HG02678 (cell line): ENCODE data around the gene PDXDC1.
"Not testable (repeated sequence)": the region's sequence is repeated elsewhere in the genome, so short reads cannot be mapped to it uniquely, and the experiment has no call there.

Experiments used
- ATAC-seq: cut with Tn5 transposase; IDR thresholded peaks from one replicate; pipeline ENCODE4 v1.9.1; 2021; ENCODE audit warnings: mild to moderate bottlenecking, moderate library complexity; ENCODE audit not compliant: unreplicated experiment

Gene PDXDC1

DNA sequence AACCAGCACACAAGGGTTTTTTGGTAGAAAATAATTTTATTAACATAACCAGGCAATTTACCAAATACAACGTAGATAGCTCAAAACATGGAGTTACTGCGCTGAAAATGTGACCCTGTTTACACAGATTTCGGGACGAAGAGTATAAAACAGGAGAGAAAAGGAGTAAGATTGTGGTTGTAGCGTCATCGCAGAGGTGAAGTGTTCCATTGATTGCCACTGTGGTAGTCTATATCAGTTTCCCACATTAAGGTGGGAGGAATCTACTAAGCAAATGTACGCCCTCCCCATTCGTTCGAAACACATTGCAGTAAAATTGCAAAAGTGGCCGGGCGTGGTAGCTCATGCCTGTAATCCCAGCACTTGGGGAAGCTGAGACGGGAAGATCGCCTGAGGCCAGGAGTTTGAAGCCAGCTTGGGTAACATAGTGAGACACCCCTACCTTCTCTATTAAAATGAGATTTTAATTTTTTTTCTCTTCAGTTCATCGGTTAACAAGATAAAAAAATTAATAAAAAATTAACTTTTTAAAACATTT, 972 bp upstream of the PDXDC1 start:
- ATAC-seq = not testable (repeated sequence)

DNA sequence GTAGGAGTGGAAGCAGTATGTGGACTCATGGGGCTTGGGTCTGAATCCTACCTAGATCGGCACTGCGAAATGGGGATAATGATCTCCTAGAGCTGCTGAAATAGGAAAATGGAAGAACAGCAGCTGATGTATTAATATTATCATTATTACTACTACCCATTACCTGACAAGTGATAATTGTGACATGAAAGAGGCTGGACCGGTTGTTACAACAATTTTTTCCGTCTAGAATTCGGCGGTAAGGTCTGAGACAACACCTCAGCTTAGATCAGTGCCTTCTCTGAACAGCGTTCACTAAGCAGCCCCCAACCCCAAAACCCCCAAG, 533 bp upstream of the PDXDC1 start:
- ATAC-seq = not testable (repeated sequence)

DNA sequence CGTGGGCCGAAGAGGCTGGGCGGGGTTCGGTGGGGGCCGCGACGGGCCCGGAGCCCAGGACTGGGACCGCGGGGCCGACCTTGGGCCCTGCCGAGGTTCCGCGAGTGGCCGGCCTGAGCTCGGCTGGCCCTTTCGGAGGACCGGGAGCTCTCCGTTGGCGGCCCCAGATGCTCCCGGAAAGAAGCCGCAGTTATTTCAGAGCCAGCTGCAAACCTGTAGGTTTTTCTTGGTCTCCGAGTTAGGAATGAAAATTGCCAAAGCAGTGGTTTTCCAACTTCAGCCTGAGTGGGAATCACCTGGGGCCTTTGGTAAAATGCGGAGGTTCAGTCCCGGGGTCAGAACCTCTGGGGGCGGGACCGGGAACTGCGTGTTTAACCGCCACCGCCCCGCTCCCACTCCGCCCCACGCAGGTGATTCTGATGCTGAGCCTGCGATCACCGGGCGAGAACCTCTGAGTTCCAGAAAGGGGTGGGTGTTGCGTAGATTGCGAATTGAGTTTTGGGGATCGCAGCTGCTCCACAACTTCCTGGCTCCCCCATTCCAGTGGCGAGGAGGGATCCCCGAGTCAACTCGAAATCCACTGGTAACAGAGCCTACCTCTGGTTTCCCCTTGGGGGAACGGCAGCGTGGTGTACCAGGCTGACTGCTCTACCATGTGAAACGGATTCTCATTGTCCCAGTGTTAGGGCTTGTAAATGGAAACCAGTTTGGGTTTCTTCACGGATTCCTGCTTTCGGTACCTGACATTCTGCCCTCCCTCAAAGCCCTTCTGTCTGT, 780 bp downstream of the PDXDC1 start:
- ATAC-seq = not testable (repeated sequence)

DNA sequence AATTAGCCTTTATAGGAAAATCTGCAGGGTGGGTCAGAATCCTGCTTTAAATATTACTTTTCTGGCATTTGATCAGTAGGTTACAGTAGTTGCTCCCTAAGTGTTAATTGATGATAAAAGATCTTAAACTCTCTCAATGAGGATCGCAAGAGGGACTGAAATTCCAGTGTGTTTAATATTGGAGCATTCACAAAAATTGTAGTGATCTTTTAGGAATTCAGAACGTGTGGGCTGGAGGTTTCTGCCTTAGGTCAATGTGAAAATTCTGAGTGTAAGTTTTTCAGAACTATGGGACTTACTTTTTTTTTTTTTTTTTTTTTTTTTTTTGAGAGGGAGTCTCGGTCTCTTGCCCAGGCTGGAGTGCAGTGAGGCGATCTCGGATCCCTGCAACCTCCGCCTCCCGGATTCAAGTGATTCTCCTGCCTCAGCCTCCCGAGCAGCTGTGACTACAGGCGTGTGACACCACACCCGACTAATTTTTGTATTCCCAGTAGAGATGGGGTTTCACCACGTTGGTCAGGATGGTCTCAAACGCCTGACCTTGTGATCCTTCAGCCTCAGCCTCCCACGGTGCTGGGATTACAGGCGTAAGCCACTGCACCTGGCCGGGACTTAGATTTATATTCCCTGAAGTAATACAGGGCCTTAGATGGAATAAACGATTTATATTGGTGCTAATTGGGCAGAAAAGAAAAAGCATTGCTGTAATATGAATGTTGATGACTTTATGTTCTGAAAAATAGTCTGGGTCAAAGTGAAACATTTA, 2.3 kb downstream of the PDXDC1 start:
- not testable (repeated sequence) for ATAC-seq

DNA sequence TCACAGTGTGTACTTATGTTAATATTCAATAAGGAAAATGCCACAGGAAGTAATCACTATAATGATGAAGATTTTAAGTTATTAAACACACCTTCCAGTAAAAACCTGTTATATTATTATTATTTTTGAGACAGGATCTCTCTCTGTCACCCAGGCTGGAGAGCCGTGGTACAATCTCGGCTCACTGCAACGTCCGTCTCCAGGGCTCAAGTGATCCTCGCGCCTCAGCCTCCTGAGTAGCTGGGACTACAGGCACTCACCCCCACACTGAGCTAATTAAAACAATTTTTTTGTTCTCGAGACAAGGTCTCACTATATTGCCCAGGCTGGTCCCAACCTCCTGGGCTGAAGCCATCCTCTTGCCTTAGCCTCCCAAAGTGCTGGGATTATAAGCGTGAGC, 3.5 kb downstream of the PDXDC1 start:
- ATAC-seq = not testable (repeated sequence)

DNA sequence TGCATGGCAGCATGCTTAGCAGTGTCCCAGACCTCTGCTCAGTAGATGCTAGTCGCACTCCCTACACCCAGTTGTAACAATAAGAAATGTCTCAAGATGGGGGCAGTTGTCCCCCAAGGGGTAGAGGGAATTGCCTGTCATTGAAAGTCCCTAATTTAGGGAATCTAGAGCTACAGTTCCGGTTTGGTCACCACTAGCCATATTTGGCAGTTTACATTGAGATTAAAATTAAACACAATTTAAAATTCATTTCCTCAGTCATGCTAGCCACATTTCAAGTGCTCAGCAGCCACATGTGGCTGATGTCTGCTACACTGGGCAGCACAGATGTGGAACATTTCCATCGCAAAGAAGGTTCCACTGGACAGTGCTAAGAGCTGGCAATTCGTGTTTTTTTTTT, 4.1 kb downstream of the PDXDC1 start:
- not testable (repeated sequence) for ATAC-seq

GRCh38 chr16:14981234-14981633, 6.4 kb downstream of the PDXDC1 start:
- not testable (repeated sequence) for ATAC-seq

- ATAC-seq = not testable (repeated sequence)
Measured at GRCh38 chr16:14982521-14982920, 7.7 kb downstream of the PDXDC1 start.

- not testable (repeated sequence) for ATAC-seq
Measured at GRCh38 chr16:14988092-14988491, 13.3 kb downstream of the PDXDC1 start.

DNA sequence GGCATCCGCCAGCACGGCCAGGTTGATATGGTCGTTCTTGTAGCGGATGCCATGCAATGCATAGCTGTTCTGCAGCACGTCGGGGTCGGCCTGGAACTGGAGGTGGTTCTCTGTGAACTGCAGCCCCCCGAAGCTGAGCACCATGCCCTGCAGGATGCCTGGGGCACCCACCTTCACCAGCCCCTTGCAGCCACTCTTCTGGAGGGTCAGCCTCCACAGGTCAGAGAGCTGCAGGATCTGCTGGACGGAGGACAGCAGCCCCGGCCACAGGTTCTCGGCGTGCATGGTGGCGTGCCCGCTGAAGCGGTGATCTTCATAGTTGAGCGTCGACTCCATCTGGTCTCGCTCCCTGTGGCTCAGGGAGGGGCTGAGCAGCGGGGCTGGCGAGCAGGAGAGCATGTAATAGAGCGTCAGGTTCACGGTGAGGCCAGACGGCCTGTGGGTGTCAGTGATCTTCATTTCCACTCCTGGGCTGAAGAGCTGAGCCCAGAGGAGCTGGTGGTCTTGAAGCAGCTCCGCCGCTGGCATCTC, 13.9 kb downstream of the PDXDC1 start:
- not testable (repeated sequence) for ATAC-seq

DNA sequence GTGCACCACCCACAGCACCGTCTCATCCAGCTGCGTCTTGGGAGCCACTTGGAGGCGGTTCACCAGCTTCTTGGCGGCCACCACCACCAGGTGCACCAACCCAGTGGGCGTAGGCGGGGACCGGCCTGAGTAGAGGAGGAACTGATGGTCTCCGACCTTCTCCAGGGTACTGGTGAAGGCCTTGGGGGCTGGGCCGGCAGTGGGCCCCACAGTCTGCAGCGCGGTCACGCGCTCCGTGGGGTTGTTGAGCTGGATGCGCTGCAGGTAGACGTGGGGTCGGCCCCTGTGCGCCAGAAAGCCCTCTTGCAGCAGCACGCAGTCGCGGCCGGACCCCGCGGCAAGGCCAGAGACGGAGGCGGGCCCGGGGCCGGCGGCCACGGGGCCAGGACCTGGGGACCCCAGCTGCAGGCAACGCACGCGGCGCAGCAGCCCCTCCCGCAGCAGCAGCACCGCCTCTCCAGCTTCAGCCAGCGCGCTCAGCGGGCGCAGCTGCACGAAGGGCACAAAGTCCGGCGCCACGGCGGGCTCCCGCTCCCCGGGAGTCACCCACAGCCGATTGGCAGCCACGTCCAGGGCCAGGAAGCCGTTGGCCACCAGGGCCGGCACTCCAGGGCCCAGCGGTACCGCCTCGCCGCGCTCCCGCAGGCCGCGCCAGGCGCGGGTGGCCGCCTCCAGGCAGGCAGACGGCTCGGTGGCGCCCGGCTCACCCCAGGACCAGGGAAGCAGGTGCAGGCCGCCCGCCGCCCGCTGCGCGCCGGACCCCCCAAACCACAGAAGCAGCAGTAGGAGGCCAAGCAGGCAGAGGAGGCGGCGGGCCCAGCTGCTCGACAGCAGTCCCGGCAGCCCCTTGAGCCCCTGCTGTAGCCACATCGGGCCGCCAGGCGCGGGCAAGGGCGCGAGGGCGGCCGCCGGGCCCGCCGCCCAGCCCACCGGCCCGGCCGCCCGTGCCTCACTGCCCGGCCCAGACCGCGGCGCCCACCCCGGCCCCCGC, 14.8 kb downstream of the PDXDC1 start:
- not testable (repeated sequence) for ATAC-seq

DNA sequence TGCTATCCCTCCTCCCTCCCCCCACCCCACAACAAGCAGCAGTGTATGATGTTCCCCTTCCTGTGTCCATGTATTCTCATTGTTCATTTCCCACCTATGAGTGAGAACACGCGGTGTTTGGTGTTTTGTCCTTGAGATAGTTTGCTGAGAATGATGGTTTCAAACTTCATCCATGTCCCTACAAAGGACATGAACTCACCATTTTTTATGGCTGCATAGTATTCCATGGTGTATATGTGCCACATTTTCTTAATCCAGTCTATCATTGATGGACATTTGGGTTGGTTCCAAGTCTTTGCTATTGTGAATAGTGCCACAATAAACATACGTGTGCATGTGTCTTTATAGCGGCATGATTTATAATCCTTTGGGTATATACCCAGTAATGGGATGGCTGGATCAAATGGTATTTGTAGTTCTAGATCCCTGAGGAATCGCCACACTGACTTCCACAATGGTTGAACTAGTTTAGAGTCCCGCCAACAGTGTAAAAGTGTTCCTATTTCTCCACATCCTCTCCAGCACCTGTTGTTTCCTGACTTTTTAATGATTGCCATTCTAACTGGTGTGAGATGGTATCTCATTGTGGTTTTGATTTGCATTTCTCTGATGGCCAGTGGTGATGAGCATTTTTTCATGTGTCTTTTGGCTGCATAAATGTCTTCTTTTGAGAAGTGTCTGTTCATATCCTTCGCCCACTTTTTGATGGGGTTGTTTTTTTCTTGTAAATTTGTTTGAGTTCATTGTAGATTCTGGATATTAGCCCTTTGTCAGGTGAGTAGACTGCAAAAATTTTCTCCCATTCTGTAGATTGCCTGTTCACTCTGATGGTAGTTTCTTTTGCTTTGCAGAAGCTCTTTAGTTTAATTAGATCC, 18.7 kb downstream of the PDXDC1 start:
- not testable (repeated sequence) for ATAC-seq

- ATAC-seq = not testable (repeated sequence)
Measured at GRCh38 chr16:14996702-14997101, 21.9 kb downstream of the PDXDC1 start.

- not testable (repeated sequence) for ATAC-seq
Measured at GRCh38 chr16:14998300-14998699, 23.5 kb downstream of the PDXDC1 start.

GRCh38 chr16:14999845-15000244, 25.0 kb downstream of the PDXDC1 start:
- ATAC-seq = not testable (repeated sequence)

DNA sequence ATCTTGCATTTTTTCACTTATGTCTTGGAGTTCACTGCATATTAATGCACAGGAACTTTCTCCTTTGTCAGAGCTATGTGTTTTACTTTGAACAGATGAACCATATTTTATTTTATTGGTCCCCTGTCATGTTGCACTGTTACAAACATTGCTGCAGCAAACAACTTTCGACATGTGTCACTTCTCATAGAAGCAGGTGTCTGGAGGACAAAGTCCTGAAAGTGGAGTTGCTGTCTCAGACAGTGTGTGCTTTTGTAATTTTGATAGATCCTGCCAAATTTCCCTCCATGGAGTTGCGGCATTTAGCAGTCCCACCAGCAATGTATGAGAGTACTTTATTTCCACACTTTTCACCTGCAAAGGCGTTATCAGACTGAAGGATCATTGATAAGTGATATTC, 27.6 kb downstream of the PDXDC1 start:
- ATAC-seq = not testable (repeated sequence)

GRCh38 chr16:15005357-15006132, 30.7 kb downstream of the PDXDC1 start:
- ATAC-seq = not testable (repeated sequence)

GRCh38 chr16:15008647-15009046, 33.8 kb downstream of the PDXDC1 start:
- ATAC-seq = not testable (repeated sequence)

DNA sequence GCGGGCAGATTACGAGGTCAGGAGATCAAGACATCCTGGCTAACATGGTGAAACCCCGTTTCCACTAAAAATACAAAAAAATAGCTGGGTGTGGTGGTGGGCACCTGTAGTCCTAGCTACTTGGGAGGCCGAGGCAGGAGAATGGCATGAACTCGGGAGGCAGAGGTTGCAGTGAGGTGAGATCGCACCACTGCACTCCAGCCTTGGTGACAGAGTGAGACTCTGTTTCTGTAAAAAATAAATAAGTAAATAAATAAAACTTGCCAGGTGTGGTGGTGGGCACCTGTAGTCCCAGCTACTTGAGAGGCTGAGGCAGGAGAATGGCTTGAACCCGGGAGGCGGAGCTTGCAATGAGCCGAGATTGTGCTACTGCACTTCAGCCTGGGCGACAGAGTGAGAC, 38.1 kb downstream of the PDXDC1 start:
- ATAC-seq = not testable (repeated sequence)
